ENCODE results near the gene EID1.

DNA sequence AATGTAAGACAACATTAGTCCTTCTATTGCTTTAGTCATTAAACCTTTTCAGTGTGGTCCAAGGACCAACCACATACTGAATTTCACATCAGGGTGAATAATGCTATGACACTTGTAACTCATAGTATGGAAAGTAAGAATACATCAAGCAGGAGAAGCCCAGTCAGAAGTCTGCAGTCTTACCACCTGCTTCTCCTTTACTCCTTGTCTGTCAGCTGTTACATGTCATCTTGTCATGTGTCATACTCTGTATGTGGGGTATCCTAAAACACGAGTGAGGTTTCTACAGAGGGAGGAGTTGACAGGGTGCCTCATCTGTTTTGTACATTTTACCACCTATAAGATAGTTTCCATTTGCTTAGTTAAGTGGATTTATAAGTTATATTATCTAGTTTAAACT, 32.8 kb upstream of the EID1 start:
- no peak for TF ChIP-seq JUND (IDR thresholded peaks at IDR 0.05)
- no peak for TF ChIP-seq CTCF (IDR thresholded peaks at IDR 0.05)
- no peak for TF ChIP-seq GATA2 (CRISPR knock-in tag; IDR thresholded peaks at IDR 0.05)
- TF ChIP-seq POLR2AphosphoS5 (IDR thresholded peaks at IDR 0.05; ENCODE audit: low read depth, low read length), result no peak
- TF ChIP-seq, protein P1, sequence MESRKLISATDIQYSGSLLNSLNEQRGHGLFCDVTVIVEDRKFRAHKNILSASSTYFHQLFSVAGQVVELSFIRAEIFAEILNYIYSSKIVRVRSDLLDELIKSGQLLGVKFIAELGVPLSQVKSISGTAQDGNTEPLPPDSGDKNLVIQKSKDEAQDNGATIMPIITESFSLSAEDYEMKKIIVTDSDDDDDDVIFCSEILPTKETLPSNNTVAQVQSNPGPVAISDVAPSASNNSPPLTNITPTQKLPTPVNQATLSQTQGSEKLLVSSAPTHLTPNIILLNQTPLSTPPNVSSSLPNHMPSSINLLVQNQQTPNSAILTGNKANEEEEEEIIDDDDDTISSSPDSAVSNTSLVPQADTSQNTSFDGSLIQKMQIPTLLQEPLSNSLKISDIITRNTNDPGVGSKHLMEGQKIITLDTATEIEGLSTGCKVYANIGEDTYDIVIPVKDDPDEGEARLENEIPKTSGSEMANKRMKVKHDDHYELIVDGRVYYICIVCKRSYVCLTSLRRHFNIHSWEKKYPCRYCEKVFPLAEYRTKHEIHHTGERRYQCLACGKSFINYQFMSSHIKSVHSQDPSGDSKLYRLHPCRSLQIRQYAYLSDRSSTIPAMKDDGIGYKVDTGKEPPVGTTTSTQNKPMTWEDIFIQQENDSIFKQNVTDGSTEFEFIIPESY (IDR thresholded peaks at IDR 0.05; ENCODE audit: borderline replicate concordance, low read depth), result no peak
- TF ChIP-seq, protein P2, sequence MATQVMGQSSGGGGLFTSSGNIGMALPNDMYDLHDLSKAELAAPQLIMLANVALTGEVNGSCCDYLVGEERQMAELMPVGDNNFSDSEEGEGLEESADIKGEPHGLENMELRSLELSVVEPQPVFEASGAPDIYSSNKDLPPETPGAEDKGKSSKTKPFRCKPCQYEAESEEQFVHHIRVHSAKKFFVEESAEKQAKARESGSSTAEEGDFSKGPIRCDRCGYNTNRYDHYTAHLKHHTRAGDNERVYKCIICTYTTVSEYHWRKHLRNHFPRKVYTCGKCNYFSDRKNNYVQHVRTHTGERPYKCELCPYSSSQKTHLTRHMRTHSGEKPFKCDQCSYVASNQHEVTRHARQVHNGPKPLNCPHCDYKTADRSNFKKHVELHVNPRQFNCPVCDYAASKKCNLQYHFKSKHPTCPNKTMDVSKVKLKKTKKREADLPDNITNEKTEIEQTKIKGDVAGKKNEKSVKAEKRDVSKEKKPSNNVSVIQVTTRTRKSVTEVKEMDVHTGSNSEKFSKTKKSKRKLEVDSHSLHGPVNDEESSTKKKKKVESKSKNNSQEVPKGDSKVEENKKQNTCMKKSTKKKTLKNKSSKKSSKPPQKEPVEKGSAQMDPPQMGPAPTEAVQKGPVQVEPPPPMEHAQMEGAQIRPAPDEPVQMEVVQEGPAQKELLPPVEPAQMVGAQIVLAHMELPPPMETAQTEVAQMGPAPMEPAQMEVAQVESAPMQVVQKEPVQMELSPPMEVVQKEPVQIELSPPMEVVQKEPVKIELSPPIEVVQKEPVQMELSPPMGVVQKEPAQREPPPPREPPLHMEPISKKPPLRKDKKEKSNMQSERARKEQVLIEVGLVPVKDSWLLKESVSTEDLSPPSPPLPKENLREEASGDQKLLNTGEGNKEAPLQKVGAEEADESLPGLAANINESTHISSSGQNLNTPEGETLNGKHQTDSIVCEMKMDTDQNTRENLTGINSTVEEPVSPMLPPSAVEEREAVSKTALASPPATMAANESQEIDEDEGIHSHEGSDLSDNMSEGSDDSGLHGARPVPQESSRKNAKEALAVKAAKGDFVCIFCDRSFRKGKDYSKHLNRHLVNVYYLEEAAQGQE (IDR thresholded peaks at IDR 0.05; ENCODE audit: low read depth, low read length), result no peak
- TF ChIP-seq EZH2phosphoT487 (IDR thresholded peaks at IDR 0.05; ENCODE audit: borderline replicate concordance, low read depth), result no peak
- TF ChIP-seq NRF1 (IDR thresholded peaks at IDR 0.05; ENCODE audit: low read depth, low read length), result no peak
- no peak for TF ChIP-seq RXRA (IDR thresholded peaks at IDR 0.05; ENCODE audit: borderline replicate concordance, low read depth)
- no peak for TF ChIP-seq USF2 (IDR thresholded peaks at IDR 0.05; ENCODE audit: borderline replicate concordance, low read depth, low read length)
